ENCODE measurements around the gene SLC2A8. TPM values are rescaled to one million over a fixed set of nuclear protein-coding genes. Genes with fewer than 3 reads are reported as not detected.
A peak's percentile ranks its signal among the peaks of the same experiment; 100 is the strongest.

Gene SLC2A8
- total RNA-seq, 4 donors from 2014 or later, result 23.7 to 40.2 (median 29.8) TPM

DNA sequence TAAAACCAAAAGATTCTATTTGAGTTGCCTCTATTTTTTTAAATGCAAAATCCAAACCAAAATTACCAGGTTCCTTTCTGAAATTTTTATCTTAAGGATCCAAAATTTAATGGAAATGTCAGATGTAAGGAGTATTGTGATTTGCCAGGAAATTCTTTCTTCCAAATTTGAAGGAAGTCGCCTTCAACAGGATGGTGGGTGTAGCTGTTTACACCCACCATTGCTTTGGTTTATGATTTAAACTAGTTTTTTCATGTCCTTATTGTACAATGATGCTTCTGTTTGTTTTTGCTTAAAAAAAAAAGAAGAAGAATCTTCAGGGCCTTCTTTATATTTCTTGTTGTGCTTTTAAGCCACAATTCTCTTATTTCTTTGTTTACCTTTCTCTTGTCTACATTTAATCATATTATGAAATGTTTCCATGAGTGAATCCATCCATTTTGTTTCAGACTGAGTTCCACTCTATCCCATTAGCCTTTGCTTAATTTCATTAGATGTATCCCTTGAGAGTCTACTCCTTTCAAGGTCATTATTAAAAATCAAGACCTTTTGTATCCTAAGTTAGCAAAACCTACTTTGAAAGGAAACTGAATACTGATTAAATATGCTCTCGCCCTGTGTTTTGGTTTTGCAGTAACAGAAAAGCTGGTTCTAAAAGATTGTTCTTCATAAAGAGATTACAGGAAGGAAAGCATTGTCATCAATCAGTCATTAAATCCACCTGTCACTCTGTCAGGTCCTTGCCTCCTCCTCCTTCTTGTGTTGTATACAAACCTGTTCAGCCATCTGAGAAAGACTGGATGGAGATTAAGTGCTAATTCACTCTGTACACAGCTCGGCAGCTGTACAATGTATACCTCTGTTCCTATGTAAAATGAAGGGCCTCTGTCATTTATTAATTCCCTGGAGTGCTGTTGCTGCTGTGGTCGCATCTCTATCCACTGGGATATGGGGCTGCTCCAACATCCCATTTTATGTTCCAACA lies 45.5 kb upstream of the SLC2A8 start:
- H3K4me1 ChIP-seq, result no peaks in the 10 kb centered on the region
- no peak overlapping the region for H3K4me3 ChIP-seq
- no peaks in the 10 kb centered on the region for H3K27me3 ChIP-seq
- no peaks in the 10 kb centered on the region for H3K9me3 ChIP-seq
- 78 to 88% methylated on average over 4 of the region's 4 CpGs for WGBS, 2 donors (ENCODE audit: low coverage in 1 of 2)
- H3K36me3 ChIP-seq, result peaks cover 0 to 43% of the 10 kb centered on the region in 2 donors
- no peak for TF ChIP-seq POLR2AphosphoS5 (IDR thresholded peaks at IDR 0.05)
- TF ChIP-seq, protein P1, sequence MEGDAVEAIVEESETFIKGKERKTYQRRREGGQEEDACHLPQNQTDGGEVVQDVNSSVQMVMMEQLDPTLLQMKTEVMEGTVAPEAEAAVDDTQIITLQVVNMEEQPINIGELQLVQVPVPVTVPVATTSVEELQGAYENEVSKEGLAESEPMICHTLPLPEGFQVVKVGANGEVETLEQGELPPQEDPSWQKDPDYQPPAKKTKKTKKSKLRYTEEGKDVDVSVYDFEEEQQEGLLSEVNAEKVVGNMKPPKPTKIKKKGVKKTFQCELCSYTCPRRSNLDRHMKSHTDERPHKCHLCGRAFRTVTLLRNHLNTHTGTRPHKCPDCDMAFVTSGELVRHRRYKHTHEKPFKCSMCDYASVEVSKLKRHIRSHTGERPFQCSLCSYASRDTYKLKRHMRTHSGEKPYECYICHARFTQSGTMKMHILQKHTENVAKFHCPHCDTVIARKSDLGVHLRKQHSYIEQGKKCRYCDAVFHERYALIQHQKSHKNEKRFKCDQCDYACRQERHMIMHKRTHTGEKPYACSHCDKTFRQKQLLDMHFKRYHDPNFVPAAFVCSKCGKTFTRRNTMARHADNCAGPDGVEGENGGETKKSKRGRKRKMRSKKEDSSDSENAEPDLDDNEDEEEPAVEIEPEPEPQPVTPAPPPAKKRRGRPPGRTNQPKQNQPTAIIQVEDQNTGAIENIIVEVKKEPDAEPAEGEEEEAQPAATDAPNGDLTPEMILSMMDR (IDR thresholded peaks at IDR 0.05), result no peak
- no peak for TF ChIP-seq POLR2A (IDR thresholded peaks at IDR 0.05)
- TF ChIP-seq EP300 (IDR thresholded peaks at IDR 0.05), result no peak
- no peak for ATAC-seq
- H3K27ac ChIP-seq, result no peak overlapping the region

DNA sequence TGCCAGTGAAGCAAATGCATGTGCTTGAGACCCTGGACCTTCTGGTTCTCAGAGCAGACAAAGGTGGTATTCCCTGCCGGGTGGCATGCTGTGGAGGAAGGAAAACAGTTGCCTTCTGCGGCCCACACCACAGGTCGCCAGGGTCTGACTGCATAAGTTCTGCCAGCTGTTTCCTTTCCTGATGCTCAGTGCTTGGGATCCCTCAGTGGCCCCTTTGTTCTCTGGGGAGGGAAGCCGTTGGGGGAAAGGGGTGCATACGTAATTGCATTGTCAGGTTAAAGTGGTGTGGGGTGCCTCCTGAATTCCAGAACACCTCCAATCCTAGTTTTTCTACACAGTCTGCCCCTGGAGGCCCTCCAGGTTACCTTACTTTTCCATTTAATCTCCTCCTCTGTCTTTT lies 43.1 kb upstream of the SLC2A8 start:
- Histone ChIP-seq H3K36me3 (peaks cover 0 to 58% of the 10 kb centered on the region in 2 donors), H3K27ac (no peak overlapping the region), H3K27me3 (no peaks in the 10 kb centered on the region), H3K4me3 (no peak overlapping the region), H3K4me1 (peaks cover 0 to 3% (median 0%) of the 10 kb centered on the region in 3 donors), H3K9me3 (no peaks in the 10 kb centered on the region)
- WGBS, 2 donors (ENCODE audit: low coverage in 1 of 2), result 42 to 60% methylated on average over 2 of the region's 5 CpGs
- ATAC-seq, result no peak
- no peak for TF ChIP-seq POLR2AphosphoS5 (IDR thresholded peaks at IDR 0.05)
- TF ChIP-seq, protein P1 (IDR thresholded peaks at IDR 0.05), result no peak
- TF ChIP-seq EP300 (IDR thresholded peaks at IDR 0.05), result no peak
- TF ChIP-seq POLR2A (IDR thresholded peaks at IDR 0.05), result no peak

DNA sequence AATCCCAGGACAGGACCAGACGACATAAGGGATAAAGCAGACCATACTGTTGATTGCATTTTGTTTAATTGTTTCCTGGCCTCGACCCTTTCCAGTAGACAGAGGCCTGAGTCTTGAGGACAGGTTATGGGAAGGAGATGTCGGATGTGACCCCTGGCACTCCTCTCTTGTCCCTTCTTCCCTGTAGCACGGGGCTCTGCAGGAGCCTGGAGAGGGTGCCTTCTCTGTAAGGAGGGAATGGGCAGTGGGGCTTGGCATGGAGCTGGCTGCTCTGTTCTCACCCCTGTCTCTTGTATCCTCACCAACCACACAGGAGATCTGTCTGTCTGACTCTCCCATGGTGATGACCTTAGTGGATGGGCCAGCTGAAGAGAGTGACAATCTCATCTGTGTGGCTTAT lies 40.1 kb upstream of the SLC2A8 start:
- Histone ChIP-seq H3K36me3 (peaks cover 0 to 51% of the 10 kb centered on the region in 2 donors), H3K4me1 (peaks cover 0 to 26% (median 0%) of the 10 kb centered on the region in 3 donors), H3K27me3 (no peaks in the 10 kb centered on the region), H3K9me3 (no peaks in the 10 kb centered on the region), H3K4me3 (no peak overlapping the region), H3K27ac (no peak overlapping the region)
- TF ChIP-seq EP300 (IDR thresholded peaks at IDR 0.05) (no peak), POLR2AphosphoS5 (IDR thresholded peaks at IDR 0.05) (no peak)
- WGBS, 2 donors (ENCODE audit: low coverage in 1 of 2), result 49 to 100% methylated on average over 1 to 4 of the region's 4 CpGs
- no peak for ATAC-seq

- 100% methylated on average over 1 of the region's 3 CpGs; no CpG with 5 or more reads in 1 of the 2 donors for WGBS, 2 donors (ENCODE audit: low coverage in 1 of 2)
- no peak for ATAC-seq
Observed at GRCh38 chr9:127358023-127358535, 38.9 kb upstream of the SLC2A8 start.

GRCh38 chr9:127358770-127359169 lies 38.2 kb upstream of the SLC2A8 start:
- no CpG with 5 or more reads among the region's 3 CpGs for WGBS, 2 donors (ENCODE audit: low coverage in 1 of 2)
- no peaks in the 10 kb centered on the region for H3K27me3 ChIP-seq
- no peak for ATAC-seq
- TF ChIP-seq POLR2A (IDR thresholded peaks at IDR 0.05) (no peak), EP300 (IDR thresholded peaks at IDR 0.05) (no peak), POLR2AphosphoS5 (IDR thresholded peaks at IDR 0.05) (no peak)
- TF ChIP-seq, protein P1 (IDR thresholded peaks at IDR 0.05), result no peak
- no peaks in the 10 kb centered on the region for H3K9me3 ChIP-seq
- peaks cover 0 to 26% (median 0%) of the 10 kb centered on the region in 3 donors for H3K4me1 ChIP-seq
- H3K4me3 ChIP-seq, result no peak overlapping the region
- H3K36me3 ChIP-seq, result peaks cover 0 to 57% of the 10 kb centered on the region in 2 donors
- peak overlapping the region in 2 of 4 donors; percentile 26 to 70 for H3K27ac ChIP-seq

More at GRCh38 chr9:127358023-127358535, 38.9 kb upstream of the SLC2A8 start:
- Histone ChIP-seq H3K4me1 (peaks cover 0 to 26% (median 0%) of the 10 kb centered on the region in 3 donors), H3K9me3 (no peaks in the 10 kb centered on the region), H3K27ac (peak overlapping the region in 1 of 4 donors; percentile 70), H3K27me3 (no peaks in the 10 kb centered on the region), H3K4me3 (no peak overlapping the region), H3K36me3 (peaks cover 0 to 59% of the 10 kb centered on the region in 2 donors)
- TF ChIP-seq POLR2A (IDR thresholded peaks at IDR 0.05) (no peak), POLR2AphosphoS5 (IDR thresholded peaks at IDR 0.05) (no peak), EP300 (IDR thresholded peaks at IDR 0.05) (no peak)
- TF ChIP-seq, protein P1 (IDR thresholded peaks at IDR 0.05), result no peak

Measured in gastroesophageal sphincter (tissue), 4 donors.